IMR-90 (cell line): ENCODE measurements around the gene ADAMTS17. TPM values are rescaled to one million over a fixed set of nuclear protein-coding genes. Genes with fewer than 3 reads are reported as not detected.

Source experiments
- ATAC-seq: fragments of 200-7000 bp; cut with Tn5 transposase; 2 replicates; pipeline ENCODE4 v1.9.1; 2020; ENCODE audit warnings: low read depth, mild to moderate bottlenecking, moderate library complexity
- BruUV-seq: library from RNA; stranded (reverse); fragments of 400-500 nt; replicated peaks from 2 replicates; lab custom pipeline; 2021; lab: Mats Ljungman, UMichigan
- CTCF ChIA-PET: fragments of 300-600 bp; formaldehyde crosslinking; extraction: SDS; loops from one replicate; lab custom pipeline; 2021; ENCODE audit warnings: antibody characterized with exemption; lab: Yijun Ruan, JAX
- POLR2A ChIA-PET: fragments of 300-600 bp; sonication (Branson Sonifier 250); formaldehyde crosslinking; loops from one replicate; lab custom pipeline; 2022; ENCODE audit warnings: antibody characterized with exemption; ENCODE audit not compliant: unreplicated experiment; lab: Charles Lee
- DNase-seq: peaks from one replicate; pipeline ENCODE4 v3.0.0; 2013
- H2AFZ ChIP-seq: replicated peaks from 2 replicates; pipeline ENCODE3; 2013; ENCODE audit warnings: low read length, mild to moderate bottlenecking; ENCODE audit not compliant: poor library complexity
- H2AK5ac ChIP-seq: 2 replicates; pipeline ENCODE4 v1.6.1; 2013; ENCODE audit warnings: low read depth, low read length, inconsistent platforms
- H2AK9ac ChIP-seq: replicated peaks from 2 replicates; pipeline ENCODE3; 2013; ENCODE audit warnings: mild to moderate bottlenecking, low read depth, low read length, moderate library complexity; ENCODE audit not compliant: poor library complexity
- H2BK120ac ChIP-seq: 2 replicates; pipeline ENCODE4 v1.6.1; 2013; ENCODE audit warnings: low read depth, low read length, inconsistent platforms
- H2BK15ac ChIP-seq: 3 replicates; pipeline ENCODE4 v1.6.1; 2013; ENCODE audit warnings: low read depth, low read length, inconsistent platforms
- H2BK20ac ChIP-seq: 2 replicates; pipeline ENCODE4 v1.6.1; 2013; ENCODE audit warnings: low read depth, mild to moderate bottlenecking, inconsistent platforms, low read length, moderate library complexity
- H2BK5ac ChIP-seq: 2 replicates; pipeline ENCODE4 v1.6.1; 2013; ENCODE audit warnings: mild to moderate bottlenecking, low read depth, low read length, inconsistent platforms; ENCODE audit not compliant: poor library complexity, severe bottlenecking
- H3K14ac ChIP-seq: replicated peaks from 2 replicates; pipeline ENCODE4 v1.6.1; 2013; ENCODE audit warnings: low read depth, low read length, inconsistent platforms
- H3K18ac ChIP-seq: 2 replicates; pipeline ENCODE4 v1.6.1; 2013; ENCODE audit warnings: low read depth, low read length, control low read depth
- H3K23ac ChIP-seq: 2 replicates; pipeline ENCODE4 v1.6.1; 2013; ENCODE audit warnings: low read depth, low read length, inconsistent platforms
- H3K27ac ChIP-seq: 2 replicates; pipeline ENCODE4 v1.5.1; 2013; ENCODE audit warnings: mild to moderate bottlenecking, control low read depth, low read length; ENCODE audit not compliant: insufficient read depth
- H3K27me3 ChIP-seq: 2 replicates; pipeline ENCODE4 v1.6.1; 2013; ENCODE audit warnings: low read length; ENCODE audit not compliant: control insufficient read depth, insufficient read depth
- H3K36me3 ChIP-seq: 2 replicates; pipeline ENCODE4 v1.6.1; 2013; ENCODE audit warnings: low read length, mixed read lengths; ENCODE audit not compliant: control insufficient read depth, insufficient read depth
- H3K4ac ChIP-seq: 2 replicates; pipeline ENCODE4 v1.6.1; 2013; ENCODE audit warnings: low read depth, low read length, inconsistent platforms
- H3K4me1 ChIP-seq: 2 replicates; pipeline ENCODE4 v1.6.1; 2013; ENCODE audit warnings: low read length, mixed read lengths; ENCODE audit not compliant: control insufficient read depth, insufficient read depth
- H3K4me2 ChIP-seq: 2 replicates; pipeline ENCODE4 v1.6.1; 2013; ENCODE audit warnings: low read depth, mild to moderate bottlenecking, control low read depth, low read length, moderate library complexity
- H3K4me3 ChIP-seq: 2 replicates; pipeline ENCODE4 v1.5.1; 2013; ENCODE audit warnings: low read depth, mild to moderate bottlenecking, control low read depth, low read length, moderate library complexity; ENCODE audit not compliant: insufficient read depth
- H3K56ac ChIP-seq: 2 replicates; pipeline ENCODE4 v1.6.1; 2013; ENCODE audit warnings: low read length, inconsistent platforms; ENCODE audit not compliant: insufficient read depth; ENCODE audit errors: extremely low read depth
- H3K79me1 ChIP-seq, 2 experiments: 2 replicates each; pipeline ENCODE4 v1.6.1; 2013; ENCODE audit warnings: low read length in 2 of 2, inconsistent platforms in 1 of 2, low read depth in 1 of 2
- H3K9ac ChIP-seq: 2 replicates; pipeline ENCODE4 v1.6.1; 2013; ENCODE audit warnings: low read depth, low read length, control low read depth
- H3K9me1 ChIP-seq: 2 replicates; pipeline ENCODE4 v1.6.1; 2013; ENCODE audit warnings: low read length, inconsistent platforms; ENCODE audit not compliant: insufficient read depth
- H3K9me3 ChIP-seq: 2 replicates; pipeline ENCODE4 v1.6.1; 2013; ENCODE audit warnings: low read length; ENCODE audit not compliant: control insufficient read depth, insufficient read depth
- H4K20me1 ChIP-seq: 2 replicates; pipeline ENCODE4 v1.6.1; 2013; ENCODE audit warnings: low read length, inconsistent platforms; ENCODE audit not compliant: insufficient read depth
- H4K5ac ChIP-seq: 2 replicates; pipeline ENCODE4 v1.6.1; 2013; ENCODE audit warnings: mild to moderate bottlenecking, low read depth, low read length, control low read depth
- H4K8ac ChIP-seq, 2 experiments: 2 replicates each; pipeline ENCODE4 v1.6.1; 2013; ENCODE audit warnings: low read depth in 2 of 2, low read length in 2 of 2, control low read depth in 1 of 2, inconsistent platforms in 1 of 2
- H4K91ac ChIP-seq: 2 replicates; pipeline ENCODE4 v1.6.1; 2013; ENCODE audit warnings: low read depth, low read length, inconsistent platforms; ENCODE audit not compliant: insufficient read depth
- BHLHE40 ChIP-seq: fragments of 150-350 bp; IDR thresholded peaks from 2 replicates; pipeline ENCODE4 v1.6.1; 2016; ENCODE audit warnings: mild to moderate bottlenecking, low read depth, low read length
- CHD1 ChIP-seq: IDR thresholded peaks from 2 replicates; pipeline ENCODE4 v1.6.1; 2012; ENCODE audit warnings: low read depth, low read length, improper control_type of control experiment
- MAFK ChIP-seq: IDR thresholded peaks from 2 replicates; pipeline ENCODE4 v1.6.1; 2012; ENCODE audit warnings: low read depth, low read length, improper control_type of control experiment
- MAZ ChIP-seq: IDR thresholded peaks from 2 replicates; pipeline ENCODE4 v1.6.1; 2012; ENCODE audit warnings: low read depth, mild to moderate bottlenecking, low read length, improper control_type of control experiment, moderate library complexity, borderline replicate concordance
- MXI1 ChIP-seq: IDR thresholded peaks from 2 replicates; pipeline ENCODE4 v1.6.1; 2012; ENCODE audit warnings: low read depth, mild to moderate bottlenecking, low read length, moderate library complexity, borderline replicate concordance
- NFE2L2 ChIP-seq: fragments of 150-350 bp; IDR thresholded peaks from 2 replicates; pipeline ENCODE4 v1.6.1; 2016; ENCODE audit warnings: low read depth, mild to moderate bottlenecking, low read length
- POLR2A ChIP-seq: IDR thresholded peaks from 2 replicates; pipeline ENCODE4 v1.6.1; 2012; ENCODE audit warnings: mild to moderate bottlenecking, low read depth, low read length
- RCOR1 ChIP-seq: IDR thresholded peaks from 2 replicates; pipeline ENCODE4 v1.6.1; 2012; ENCODE audit warnings: mild to moderate bottlenecking, low read length, improper control_type of control experiment; ENCODE audit not compliant: insufficient replicate concordance
- RFX5 ChIP-seq: IDR thresholded peaks from 2 replicates; pipeline ENCODE4 v1.8.0; 2012; ENCODE audit warnings: low read depth, mild to moderate bottlenecking, low read length, moderate library complexity
- SMC3 ChIP-seq: fragments of 150-350 bp; IDR thresholded peaks from 2 replicates; pipeline ENCODE4 v1.6.1; 2016; ENCODE audit warnings: low read depth, mild to moderate bottlenecking, antibody characterized with exemption, low read length, moderate library complexity
- WGBS, 2 experiments: methylation state at CpG; one replicate each; pipeline versions ENCODE4 v1.1.5 to v1.1.7; 2013; ENCODE audit warnings: missing lambda C conversion rate in 2 of 2; ENCODE audit not compliant: insufficient read length in 1 of 2; ENCODE audit errors: extremely low coverage in 2 of 2; 5-methylcytosine and 5-hydroxymethylcytosine counted together
- dilution Hi-C: fragments of 300-500 bp; cut with HindIII; formaldehyde crosslinking; loops from one replicate; pipeline ENCODE4 v1.14.3; 2018; ENCODE audit warnings: low sequenced_read_pairs; ENCODE audit not compliant: unreplicated experiment
- in situ Hi-C: fragments of 300-500 bp; cut with MboI; formaldehyde crosslinking; loops from 3 replicates; pipeline ENCODE4 v1.14.3; 2019; ENCODE audit warnings: low sequenced_read_pairs, inconsistent platforms, mixed read lengths
- intact Hi-C: fragments of 100-400 bp; cut with micrococcal nuclease; formaldehyde crosslinking; loops from 2 replicates; pipeline ENCODE4 v1.10.0; 2022
- polyA plus RNA-seq, 3 experiments: library from polyadenylated mRNA; depleted of rRNA; stranded (reverse); fragments of >200 nt; gene quantifications; 2 replicates each; pipeline ENCODE4 v1.2.3, GENCODE V29; 2012; ENCODE audit warnings: low replicate concordance in 1 of 3
- total RNA-seq: library from RNA; depleted of rRNA; stranded (reverse); fragments of >200 nt; gene quantifications from 2 replicates; pipeline ENCODE4 v1.2.3, GENCODE V29; 2012
- TF ChIP-seq, protein P1 (sequence below): fragments of 150-350 bp; IDR thresholded peaks from 2 replicates; pipeline ENCODE4 v1.6.1; 2016; ENCODE audit warnings: low read depth, mild to moderate bottlenecking, low read length, moderate library complexity, borderline replicate concordance
- TF ChIP-seq, protein P2 (sequence below): conservative IDR thresholded peaks from 2 replicates; pipeline ENCODE4 v1.5.1; 2012; ENCODE audit warnings: mild to moderate bottlenecking, low read depth, low read length, improper control_type of control experiment

The ADAMTS17 gene
- total and polyA plus RNA-seq, 2 of the 4 experiments (the other 2 are of a cell fraction) = 0.03 TPM; not detected in 1

DNA sequence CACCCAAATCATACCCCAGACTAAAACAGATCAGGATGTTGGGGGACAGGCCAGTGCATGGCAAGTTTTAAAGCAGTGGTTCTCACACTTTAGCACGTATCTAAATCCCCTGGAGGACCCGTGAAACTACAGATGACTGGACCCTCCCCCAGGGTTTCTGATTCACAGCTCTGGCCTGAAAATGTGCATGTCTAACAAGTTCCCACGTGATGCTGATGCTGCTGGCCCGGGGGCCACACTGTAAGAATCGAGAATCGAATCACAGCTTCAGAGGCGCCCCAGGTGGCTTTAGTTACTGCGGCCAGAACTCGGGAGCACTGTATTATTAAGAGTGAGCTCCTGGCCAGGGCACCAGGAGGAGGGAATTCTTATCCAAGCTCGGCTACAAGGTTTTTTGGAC is 11.6 kb downstream of the ADAMTS17 start:
- no peak overlapping the region for H3K14ac ChIP-seq

More for the DNA sequence above, 11.6 kb downstream of the ADAMTS17 start:
- in situ Hi-C loops (no loop called here), dilution Hi-C loops (no loop called here), intact Hi-C loops (no loop called here)
- Histone ChIP-seq H2AK5ac (no peak overlapping the region), H3K18ac (no peak overlapping the region), H4K20me1 (no peaks in the 10 kb centered on the region), H2BK120ac (no peak overlapping the region), H3K79me1 (no peaks in the 10 kb centered on the region), H2AFZ (no peak overlapping the region), H3K27ac (no peak overlapping the region), H3K23ac (no peak overlapping the region), H3K36me3 (no peaks in the 10 kb centered on the region), H3K9ac (no peak overlapping the region), H2AK9ac (no peak overlapping the region), H3K4me3 (no peak overlapping the region), H3K27me3 (no peaks in the 10 kb centered on the region), H3K56ac (no peak overlapping the region), H4K91ac (no peak overlapping the region), H2BK5ac (no peak overlapping the region), H3K4ac (no peak overlapping the region), H2BK15ac (no peak overlapping the region), H4K8ac (no peak overlapping the region), H3K4me2 (no peak overlapping the region), H4K5ac (no peak overlapping the region), H2BK20ac (no peak overlapping the region), H3K4me1 (no peaks in the 10 kb centered on the region), H3K9me1 (no peaks in the 10 kb centered on the region), H3K9me3 (peaks cover 18% of the 10 kb centered on the region)
- CTCF ChIA-PET = interaction anchor here (1.1 kb wide), 1 partner anchor 442 kb away, joined by 4 read pairs; no protein-coding TSS in a partner anchor
- TF ChIP-seq SMC3 (no peak), BHLHE40 (no peak), POLR2A (no peak), MAFK (no peak), MAZ (no peak), RCOR1 (no peak), NFE2L2 (no peak), RFX5 (no peak), CHD1 (no peak), MXI1 (no peak)
- TF ChIP-seq, protein P1, sequence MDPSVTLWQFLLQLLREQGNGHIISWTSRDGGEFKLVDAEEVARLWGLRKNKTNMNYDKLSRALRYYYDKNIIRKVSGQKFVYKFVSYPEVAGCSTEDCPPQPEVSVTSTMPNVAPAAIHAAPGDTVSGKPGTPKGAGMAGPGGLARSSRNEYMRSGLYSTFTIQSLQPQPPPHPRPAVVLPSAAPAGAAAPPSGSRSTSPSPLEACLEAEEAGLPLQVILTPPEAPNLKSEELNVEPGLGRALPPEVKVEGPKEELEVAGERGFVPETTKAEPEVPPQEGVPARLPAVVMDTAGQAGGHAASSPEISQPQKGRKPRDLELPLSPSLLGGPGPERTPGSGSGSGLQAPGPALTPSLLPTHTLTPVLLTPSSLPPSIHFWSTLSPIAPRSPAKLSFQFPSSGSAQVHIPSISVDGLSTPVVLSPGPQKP = no peak
- TF ChIP-seq, protein P2, sequence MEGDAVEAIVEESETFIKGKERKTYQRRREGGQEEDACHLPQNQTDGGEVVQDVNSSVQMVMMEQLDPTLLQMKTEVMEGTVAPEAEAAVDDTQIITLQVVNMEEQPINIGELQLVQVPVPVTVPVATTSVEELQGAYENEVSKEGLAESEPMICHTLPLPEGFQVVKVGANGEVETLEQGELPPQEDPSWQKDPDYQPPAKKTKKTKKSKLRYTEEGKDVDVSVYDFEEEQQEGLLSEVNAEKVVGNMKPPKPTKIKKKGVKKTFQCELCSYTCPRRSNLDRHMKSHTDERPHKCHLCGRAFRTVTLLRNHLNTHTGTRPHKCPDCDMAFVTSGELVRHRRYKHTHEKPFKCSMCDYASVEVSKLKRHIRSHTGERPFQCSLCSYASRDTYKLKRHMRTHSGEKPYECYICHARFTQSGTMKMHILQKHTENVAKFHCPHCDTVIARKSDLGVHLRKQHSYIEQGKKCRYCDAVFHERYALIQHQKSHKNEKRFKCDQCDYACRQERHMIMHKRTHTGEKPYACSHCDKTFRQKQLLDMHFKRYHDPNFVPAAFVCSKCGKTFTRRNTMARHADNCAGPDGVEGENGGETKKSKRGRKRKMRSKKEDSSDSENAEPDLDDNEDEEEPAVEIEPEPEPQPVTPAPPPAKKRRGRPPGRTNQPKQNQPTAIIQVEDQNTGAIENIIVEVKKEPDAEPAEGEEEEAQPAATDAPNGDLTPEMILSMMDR = no peak
- DNase-seq (no peak), ATAC-seq (no peak)
- POLR2A ChIA-PET = no interaction called here
- WGBS, 2 experiments = 31% methylated on average over 6 of the region's 10 CpGs; no CpG with 5 or more reads in 1 of the 2 experiments
- BruUV-seq = no TSS peak
